HepG2 (cell line): ENCODE data around the gene IPO13. TPM values are rescaled to one million over a fixed set of nuclear protein-coding genes. Genes with fewer than 3 reads are reported as not detected.

Experiments used
- ELF4 ChIP-seq: sonication (generic); formaldehyde crosslinking; IDR thresholded peaks from 2 replicates; pipeline ENCODE4 v1.5.0; 2020; ENCODE audit warnings: missing genetic modification reagents, mild to moderate bottlenecking, moderate library complexity, borderline replicate concordance
- GFI1 ChIP-seq: sonication (generic); formaldehyde crosslinking; IDR thresholded peaks from 2 replicates; pipeline ENCODE4 v1.5.0; 2020; ENCODE audit warnings: missing genetic modification reagents, mild to moderate bottlenecking, borderline replicate concordance
- ISL2 ChIP-seq: sonication (generic); formaldehyde crosslinking; IDR thresholded peaks from 2 replicates; pipeline ENCODE4 v1.5.0; 2020; ENCODE audit warnings: missing genetic modification reagents
- MAZ ChIP-seq, 2 experiments: sonication (generic) in 1 of 2; formaldehyde crosslinking in 1 of 2; IDR thresholded peaks; 2 replicates each; pipeline versions ENCODE4 v1.5.0 to v1.6.1; 2012 to 2020; ENCODE audit warnings: low read depth in 2 of 2, mild to moderate bottlenecking in 2 of 2, borderline replicate concordance in 1 of 2, improper control_type of control experiment in 1 of 2, low read length in 1 of 2, missing genetic modification reagents in 1 of 2, moderate library complexity in 1 of 2
- NKX3-1 ChIP-seq: sonication (generic); formaldehyde crosslinking; IDR thresholded peaks from 2 replicates; pipeline ENCODE4 v1.5.0; 2020; ENCODE audit warnings: missing genetic modification reagents
- NR2F6 ChIP-seq, 2 experiments: IDR thresholded peaks; 2 replicates each; pipeline ENCODE4 v1.6.1; 2016; ENCODE audit warnings: antibody characterized with exemption in 1 of 2, mild to moderate bottlenecking in 1 of 2
- POGK ChIP-seq: sonication (generic); formaldehyde crosslinking; conservative IDR thresholded peaks from 2 replicates; pipeline ENCODE4 v1.8.0; 2022; ENCODE audit warnings: mild to moderate bottlenecking, moderate library complexity, missing genetic modification reagents
- REPIN1 ChIP-seq: sonication (generic); formaldehyde crosslinking; IDR thresholded peaks from 2 replicates; pipeline ENCODE4 v1.8.0; 2022; ENCODE audit warnings: missing genetic modification reagents, low read depth, mild to moderate bottlenecking, borderline replicate concordance
- SIX1 ChIP-seq: sonication (generic); formaldehyde crosslinking; IDR thresholded peaks from 2 replicates; pipeline ENCODE4 v1.4.0; 2020; ENCODE audit warnings: missing genetic modification reagents, borderline replicate concordance
- ZNF121 ChIP-seq: sonication (generic); formaldehyde crosslinking; IDR thresholded peaks from 2 replicates; pipeline ENCODE4 v1.5.0; 2020; ENCODE audit warnings: mild to moderate bottlenecking, missing genetic modification reagents
- ZNF343 ChIP-seq: sonication (generic); formaldehyde crosslinking; IDR thresholded peaks from 2 replicates; pipeline ENCODE4 v1.4.0; 2020; ENCODE audit warnings: mild to moderate bottlenecking, missing genetic modification reagents
- ZNF501 ChIP-seq: sonication (generic); formaldehyde crosslinking; IDR thresholded peaks from 2 replicates; pipeline ENCODE4 v1.5.1; 2020; ENCODE audit warnings: mild to moderate bottlenecking, moderate library complexity, missing genetic modification reagents
- ZNF777 ChIP-seq: sonication (generic); formaldehyde crosslinking; IDR thresholded peaks from 2 replicates; pipeline ENCODE4 v1.4.0; 2020; ENCODE audit warnings: missing genetic modification reagents
- polyA plus RNA-seq, 8 experiments: library from polyadenylated mRNA; depleted of rRNA in 3 of 8; stranded (reverse) in 7 of 8; unstranded in 1 of 8; fragments of >200 nt; fragmentation: Illumina TruSeq in 4 of 8; extraction: Trizol in 4 of 8; gene quantifications; 2 replicates each; pipeline versions ENCODE4 v1.2.1 to v1.2.3, GENCODE V29; 2011 to 2016; ENCODE audit warnings: low read depth in 4 of 8, missing spikeins in 1 of 8, mixed read lengths in 1 of 8; ENCODE audit not compliant: insufficient read depth in 1 of 8
- total RNA-seq, 5 experiments: library from RNA; depleted of rRNA; stranded (reverse); fragments of >200 nt; fragmentation: Illumina TruSeq; extraction: Trizol; gene quantifications; 2 replicates each; pipeline ENCODE4 v1.2.3, GENCODE V29; 2016; ENCODE audit warnings: low read depth in 1 of 5
- TF ChIP-seq, protein P1 (sequence below): sonication (generic); formaldehyde crosslinking; IDR thresholded peaks from 2 replicates; pipeline ENCODE4; 2020; ENCODE audit warnings: missing genetic modification reagents, mild to moderate bottlenecking, borderline replicate concordance
- TF ChIP-seq, protein P2 (sequence below): sonication (generic); formaldehyde crosslinking; IDR thresholded peaks from 2 replicates; pipeline ENCODE4 v1.4.0; 2020; ENCODE audit warnings: missing genetic modification reagents
- TF ChIP-seq, protein P3 (sequence below), 2 experiments: sonication (generic) in 1 of 2; formaldehyde crosslinking in 1 of 2; IDR thresholded peaks; 2 replicates each; pipeline versions ENCODE4 v1.4.0 to v1.6.1; 2016 to 2020; ENCODE audit warnings: borderline replicate concordance in 1 of 2, low read depth in 1 of 2, mild to moderate bottlenecking in 1 of 2, missing genetic modification reagents in 1 of 2

IPO13 gene
- total and polyA plus RNA-seq, 2 of the 13 experiments (the other 11 are each of a cell fraction or from before 2014, with no cell fraction given), result 12.9 to 15.6 TPM

GRCh38 chr1:43978551-43979260 is 32.0 kb downstream of the IPO13 start, which contains the start of gene B4GALT2 (continued):
- TF ChIP-seq, protein P1, sequence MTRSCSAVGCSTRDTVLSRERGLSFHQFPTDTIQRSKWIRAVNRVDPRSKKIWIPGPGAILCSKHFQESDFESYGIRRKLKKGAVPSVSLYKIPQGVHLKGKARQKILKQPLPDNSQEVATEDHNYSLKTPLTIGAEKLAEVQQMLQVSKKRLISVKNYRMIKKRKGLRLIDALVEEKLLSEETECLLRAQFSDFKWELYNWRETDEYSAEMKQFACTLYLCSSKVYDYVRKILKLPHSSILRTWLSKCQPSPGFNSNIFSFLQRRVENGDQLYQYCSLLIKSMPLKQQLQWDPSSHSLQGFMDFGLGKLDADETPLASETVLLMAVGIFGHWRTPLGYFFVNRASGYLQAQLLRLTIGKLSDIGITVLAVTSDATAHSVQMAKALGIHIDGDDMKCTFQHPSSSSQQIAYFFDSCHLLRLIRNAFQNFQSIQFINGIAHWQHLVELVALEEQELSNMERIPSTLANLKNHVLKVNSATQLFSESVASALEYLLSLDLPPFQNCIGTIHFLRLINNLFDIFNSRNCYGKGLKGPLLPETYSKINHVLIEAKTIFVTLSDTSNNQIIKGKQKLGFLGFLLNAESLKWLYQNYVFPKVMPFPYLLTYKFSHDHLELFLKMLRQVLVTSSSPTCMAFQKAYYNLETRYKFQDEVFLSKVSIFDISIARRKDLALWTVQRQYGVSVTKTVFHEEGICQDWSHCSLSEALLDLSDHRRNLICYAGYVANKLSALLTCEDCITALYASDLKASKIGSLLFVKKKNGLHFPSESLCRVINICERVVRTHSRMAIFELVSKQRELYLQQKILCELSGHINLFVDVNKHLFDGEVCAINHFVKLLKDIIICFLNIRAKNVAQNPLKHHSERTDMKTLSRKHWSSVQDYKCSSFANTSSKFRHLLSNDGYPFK (CRISPR knock-in tag), result 0 out of 2 replicates have a peak, but pooled peaks have one; percentile 38
- TF ChIP-seq ZNF343 (CRISPR knock-in tag), result 0 out of 2 replicates have a peak, but pooled peaks have one; percentile 40
- TF ChIP-seq ELF4 (CRISPR knock-in tag), result no peak
- TF ChIP-seq NKX3-1 (CRISPR knock-in tag), result no peak
- no peak for TF ChIP-seq POGK
- no peak for TF ChIP-seq SIX1
- TF ChIP-seq NR2F6 (IDR thresholded peaks at IDR 0.05), result 0 out of 2 replicates have a peak, but pooled peaks have one; percentile 33
- TF ChIP-seq NR2F6 (CRISPR knock-in tag; IDR thresholded peaks at IDR 0.05), result no peak
- no peak for TF ChIP-seq ZNF121 (CRISPR knock-in tag)
- TF ChIP-seq GFI1 (CRISPR knock-in tag), result peak; percentile 43; the same call in 1 of the 2 replicates
- TF ChIP-seq ZNF777 (CRISPR knock-in tag), result 0 out of 2 replicates have a peak, but pooled peaks have one; percentile 21
- peak; percentile 48 for TF ChIP-seq ZNF501 (CRISPR knock-in tag)
- TF ChIP-seq, protein P2, sequence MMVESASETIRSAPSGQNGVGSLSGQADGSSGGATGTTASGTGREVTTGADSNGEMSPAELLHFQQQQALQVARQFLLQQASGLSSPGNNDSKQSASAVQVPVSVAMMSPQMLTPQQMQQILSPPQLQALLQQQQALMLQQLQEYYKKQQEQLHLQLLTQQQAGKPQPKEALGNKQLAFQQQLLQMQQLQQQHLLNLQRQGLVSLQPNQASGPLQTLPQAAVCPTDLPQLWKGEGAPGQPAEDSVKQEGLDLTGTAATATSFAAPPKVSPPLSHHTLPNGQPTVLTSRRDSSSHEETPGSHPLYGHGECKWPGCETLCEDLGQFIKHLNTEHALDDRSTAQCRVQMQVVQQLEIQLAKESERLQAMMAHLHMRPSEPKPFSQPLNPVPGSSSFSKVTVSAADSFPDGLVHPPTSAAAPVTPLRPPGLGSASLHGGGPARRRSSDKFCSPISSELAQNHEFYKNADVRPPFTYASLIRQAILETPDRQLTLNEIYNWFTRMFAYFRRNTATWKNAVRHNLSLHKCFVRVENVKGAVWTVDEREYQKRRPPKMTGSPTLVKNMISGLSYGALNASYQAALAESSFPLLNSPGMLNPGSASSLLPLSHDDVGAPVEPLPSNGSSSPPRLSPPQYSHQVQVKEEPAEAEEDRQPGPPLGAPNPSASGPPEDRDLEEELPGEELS, result 0 out of 2 replicates have a peak, but pooled peaks have one; percentile 24
- TF ChIP-seq REPIN1 (CRISPR knock-in tag), result no peak
- TF ChIP-seq, protein P3, sequence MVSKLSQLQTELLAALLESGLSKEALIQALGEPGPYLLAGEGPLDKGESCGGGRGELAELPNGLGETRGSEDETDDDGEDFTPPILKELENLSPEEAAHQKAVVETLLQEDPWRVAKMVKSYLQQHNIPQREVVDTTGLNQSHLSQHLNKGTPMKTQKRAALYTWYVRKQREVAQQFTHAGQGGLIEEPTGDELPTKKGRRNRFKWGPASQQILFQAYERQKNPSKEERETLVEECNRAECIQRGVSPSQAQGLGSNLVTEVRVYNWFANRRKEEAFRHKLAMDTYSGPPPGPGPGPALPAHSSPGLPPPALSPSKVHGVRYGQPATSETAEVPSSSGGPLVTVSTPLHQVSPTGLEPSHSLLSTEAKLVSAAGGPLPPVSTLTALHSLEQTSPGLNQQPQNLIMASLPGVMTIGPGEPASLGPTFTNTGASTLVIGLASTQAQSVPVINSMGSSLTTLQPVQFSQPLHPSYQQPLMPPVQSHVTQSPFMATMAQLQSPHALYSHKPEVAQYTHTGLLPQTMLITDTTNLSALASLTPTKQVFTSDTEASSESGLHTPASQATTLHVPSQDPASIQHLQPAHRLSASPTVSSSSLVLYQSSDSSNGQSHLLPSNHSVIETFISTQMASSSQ (IDR thresholded peaks at IDR 0.05; ENCODE audit: low read depth), result no peak
- TF ChIP-seq, protein P3 (CRISPR knock-in tag; IDR thresholded peaks at IDR 0.05; ENCODE audit: borderline replicate concordance), result no peak
- no peak for TF ChIP-seq MAZ (IDR thresholded peaks at IDR 0.05; ENCODE audit: borderline replicate concordance, low read depth, low read length)
- TF ChIP-seq MAZ (CRISPR knock-in tag; IDR thresholded peaks at IDR 0.05; ENCODE audit: low read depth), result 0 out of 2 replicates have a peak, but pooled peaks have one; percentile 28
- no peak for TF ChIP-seq ISL2
